Measurements from ENCODE around the gene EXOC3L2. TPM values are rescaled to one million over a fixed set of nuclear protein-coding genes. Genes with fewer than 3 reads are reported as not detected.

EXOC3L2 gene
- total and polyA plus RNA-seq, 2 of the 8 experiments (the other 6 are each of a cell fraction or from before 2014, with no cell fraction given): 1.4 to 1.6 TPM

- ChIA-PET POLR2A (ENCODE audit: partially characterized antibody) (interaction anchor here (0.7 kb wide), 1 partner anchor 11 kb away, joined by 4 read pairs; no protein-coding TSS in a partner anchor), CTCF (ENCODE audit: partially characterized antibody) (interaction anchor here (0.6 to 8.3 kb wide), 41 partner anchors 9 to 1337 kb away, joined by 3 to 106 read pairs (median 4); partner anchors contain the start of genes CKM and EXOC3L2)
- Histone ChIP-seq H3K23me2 (ENCODE audit: low read depth, low read length) (no peaks in the 10 kb centered on the region), H3K27ac (ENCODE audit: low read depth, low read length) (no peak overlapping the region), H3K18ac (ENCODE audit: extremely low read depth, low read length) (no peak overlapping the region), H2BK20ac (ENCODE audit: low read length) (no peak overlapping the region), H2AK5ac (ENCODE audit: low read depth, low read length) (no peak overlapping the region), H4K20me1 (replicated peaks in 1 of 2; ENCODE audit: control insufficient read depth in 1 of 2, insufficient read depth in 2 of 2, low read length in 2 of 2) (no peaks in the 10 kb centered on the region), H3K14ac (ENCODE audit: insufficient read length) (no peak overlapping the region), H4K5ac (ENCODE audit: insufficient read length, low read depth, low read length) (no peak overlapping the region), H3K4me1 (replicated peaks in 1 of 4; ENCODE audit: control insufficient read depth in 3 of 4, insufficient read depth in 4 of 4, low read length in 3 of 4) (no peaks in the 10 kb centered on the region), H3K4ac (replicated peaks; ENCODE audit: insufficient read length, low read depth, low read length) (no peak overlapping the region), H3K27me3 (replicated peaks in 1 of 4; ENCODE audit: control insufficient read depth in 3 of 4, extremely low read depth in 1 of 4, insufficient read depth in 3 of 4, low read length in 3 of 4) (no peaks in the 10 kb centered on the region), H3K23ac (ENCODE audit: insufficient read length) (no peak overlapping the region), H2BK120ac (replicated peaks; ENCODE audit: low read depth, low read length) (no peak overlapping the region), H3K79me2 (ENCODE audit: control insufficient read depth in 1 of 2, insufficient read depth in 2 of 2, low read length in 2 of 2) (no peaks in the 10 kb centered on the region), H4K8ac (ENCODE audit: extremely low read depth, insufficient read depth, low read length) (no peak overlapping the region), H4K91ac (replicated peaks; ENCODE audit: insufficient read length, low read length) (no peak overlapping the region), H3K4me2 (ENCODE audit: insufficient read depth in 1 of 2, low read depth in 2 of 2, low read length in 2 of 2) (no peak overlapping the region), H2BK12ac (ENCODE audit: low read depth, low read length) (no peak overlapping the region), H2BK5ac (ENCODE audit: low read depth, low read length) (no peak overlapping the region), H2BK15ac (ENCODE audit: low read length) (no peak overlapping the region), H3K4me3 (ENCODE audit: extremely low read depth in 1 of 4, insufficient read depth in 2 of 4, low read depth in 3 of 4, low read length in 4 of 4) (no peak overlapping the region), H2AFZ (ENCODE audit: low read length) (no peak overlapping the region), H3K9me3 (ENCODE audit: insufficient read depth in 2 of 2, low read depth in 1 of 2, low read length in 1 of 2) (no peaks in the 10 kb centered on the region), H3K79me1 (ENCODE audit: low read depth, low read length) (no peaks in the 10 kb centered on the region), H3K36me3 (ENCODE audit: control insufficient read depth in 2 of 4, insufficient read depth in 4 of 4, low read length in 3 of 4) (no peaks in the 10 kb centered on the region), H3K9ac (replicated peaks in 1 of 4; ENCODE audit: extremely low read depth in 1 of 4, low read depth in 3 of 4, low read length in 3 of 4) (no peak overlapping the region), H3K56ac (replicated peaks; ENCODE audit: insufficient read length, low read depth, low read length) (no peak overlapping the region)
- DNase-seq (ENCODE audit: low read depth in 1 of 2, low spot score in 2 of 2): peak in 1 of 2 experiments; percentile 69
- WGBS, 2 experiments (ENCODE audit: extremely low coverage in 1 of 2, insufficient coverage in 1 of 2, insufficient read length in 1 of 2, insufficient replicate concordance in 2 of 2, low coverage in 1 of 2, low lambda C conversion rate in 2 of 2, missing lambda C conversion rate in 1 of 2): 74% methylated on average over 4 of the region's 4 CpGs; no CpG with 5 or more reads in 1 of the 2 experiments
- FAIRE-seq: no peak
- no peak for TF ChIP-seq TCF12 (IDR thresholded peaks at IDR 0.05; ENCODE audit: low read depth, low read length)
- TF ChIP-seq TEAD4 (IDR thresholded peaks at IDR 0.05; ENCODE audit: low read depth, low read length): no peak
- TF ChIP-seq MAX (IDR thresholded peaks at IDR 0.05): no peak
- no peak for TF ChIP-seq HDAC2 (IDR thresholded peaks at IDR 0.05; ENCODE audit: borderline replicate concordance in 1 of 2, low read depth in 2 of 2, low read length in 2 of 2)
- TF ChIP-seq TAF1 (IDR thresholded peaks at IDR 0.05; ENCODE audit: low read depth, low read length): no peak
- no peak for TF ChIP-seq NRF1 (IDR thresholded peaks at IDR 0.05; ENCODE audit: low read depth, low read length)
Measured at GRCh38 chr19:45200568-45200967, 44.6 kb downstream of the EXOC3L2 start.

Measured in H1 (cell line).